Measurements from ENCODE around the gene PRELID3B. TPM values are rescaled to one million over a fixed set of nuclear protein-coding genes. Genes with fewer than 3 reads are reported as not detected.

The PRELID3B gene
- total and polyA plus RNA-seq, 2 of the 8 experiments (the other 6 are each of a cell fraction or from before 2014, with no cell fraction given) = 8.1 to 50.5 TPM

DNA sequence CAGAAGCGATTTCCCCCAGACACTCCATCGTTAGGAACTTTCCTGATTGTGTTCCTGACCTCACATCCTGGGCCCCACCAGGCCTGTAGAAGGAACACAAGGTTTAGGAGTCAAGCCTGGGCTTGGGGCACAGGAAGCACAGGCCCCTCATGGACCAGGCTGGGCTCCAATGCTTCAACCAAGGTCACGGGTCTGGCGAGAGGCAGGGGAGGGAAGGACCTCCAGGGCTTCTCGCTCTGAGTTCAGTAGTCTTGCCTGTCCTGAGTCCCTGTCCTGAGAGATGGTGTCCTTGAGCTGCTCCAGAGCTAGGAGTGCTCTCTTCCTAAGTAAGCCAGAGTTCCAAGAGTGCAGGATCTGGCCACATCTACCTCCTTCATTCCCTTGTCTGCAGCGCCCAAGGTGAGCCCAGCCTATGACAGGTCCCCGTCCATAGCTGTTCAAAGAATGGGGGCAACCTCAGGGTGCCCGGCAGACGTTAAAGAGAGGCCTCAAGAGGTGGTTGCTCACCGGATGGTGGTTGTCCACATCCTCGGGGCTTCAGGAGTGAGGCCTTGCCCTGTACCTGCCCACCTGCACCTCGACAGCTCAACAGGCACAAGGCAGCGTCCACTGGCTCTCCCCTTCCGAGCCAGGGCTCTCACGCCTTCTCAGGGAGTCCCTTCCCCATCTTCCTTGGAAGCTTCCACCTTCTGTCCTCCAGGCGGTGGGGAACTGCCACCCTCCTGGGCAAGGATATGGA is 24.9 kb downstream of the PRELID3B start (continued):
- TF ChIP-seq RAD21 (IDR thresholded peaks at IDR 0.05 in 1 of 2, conservative IDR thresholded peaks at IDR 0.05 in 1 of 2; ENCODE audit: low read depth in 2 of 2, low read length in 2 of 2) = no peak
- no peak for TF ChIP-seq TBP (IDR thresholded peaks at IDR 0.05; ENCODE audit: low read depth, low read length)
- TF ChIP-seq TEAD4 (IDR thresholded peaks at IDR 0.05; ENCODE audit: low read depth, low read length) = no peak
- TF ChIP-seq EZH2 (IDR thresholded peaks at IDR 0.05; ENCODE audit: low read depth, low read length, severe bottlenecking) = no peak
- no peak for TF ChIP-seq BACH1 (IDR thresholded peaks at IDR 0.05; ENCODE audit: low read length)
- no peak for TF ChIP-seq SP4 (IDR thresholded peaks at IDR 0.05; ENCODE audit: low read length)
- TF ChIP-seq ASH2L (IDR thresholded peaks at IDR 0.05; ENCODE audit: low read length) = no peak
- TF ChIP-seq SAP30 (IDR thresholded peaks at IDR 0.05; ENCODE audit: insufficient read depth, insufficient replicate concordance, low read length) = no peak
